ENCODE data around the gene SLIT1.

- TF ChIP-seq, protein P1, sequence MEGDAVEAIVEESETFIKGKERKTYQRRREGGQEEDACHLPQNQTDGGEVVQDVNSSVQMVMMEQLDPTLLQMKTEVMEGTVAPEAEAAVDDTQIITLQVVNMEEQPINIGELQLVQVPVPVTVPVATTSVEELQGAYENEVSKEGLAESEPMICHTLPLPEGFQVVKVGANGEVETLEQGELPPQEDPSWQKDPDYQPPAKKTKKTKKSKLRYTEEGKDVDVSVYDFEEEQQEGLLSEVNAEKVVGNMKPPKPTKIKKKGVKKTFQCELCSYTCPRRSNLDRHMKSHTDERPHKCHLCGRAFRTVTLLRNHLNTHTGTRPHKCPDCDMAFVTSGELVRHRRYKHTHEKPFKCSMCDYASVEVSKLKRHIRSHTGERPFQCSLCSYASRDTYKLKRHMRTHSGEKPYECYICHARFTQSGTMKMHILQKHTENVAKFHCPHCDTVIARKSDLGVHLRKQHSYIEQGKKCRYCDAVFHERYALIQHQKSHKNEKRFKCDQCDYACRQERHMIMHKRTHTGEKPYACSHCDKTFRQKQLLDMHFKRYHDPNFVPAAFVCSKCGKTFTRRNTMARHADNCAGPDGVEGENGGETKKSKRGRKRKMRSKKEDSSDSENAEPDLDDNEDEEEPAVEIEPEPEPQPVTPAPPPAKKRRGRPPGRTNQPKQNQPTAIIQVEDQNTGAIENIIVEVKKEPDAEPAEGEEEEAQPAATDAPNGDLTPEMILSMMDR (IDR thresholded peaks at IDR 0.05), result no peak
- TF ChIP-seq EZH2 (IDR thresholded peaks at IDR 0.05; ENCODE audit: borderline replicate concordance, insufficient read depth, low read depth, low read length, poor library complexity, severe bottlenecking), result no peak
Observed at GRCh38 chr10:97220355-97220754, 34.6 kb upstream of the SLIT1 start.
